ENCODE data around the gene NRP1. TPM values are rescaled to one million over a fixed set of nuclear protein-coding genes. Genes with fewer than 3 reads are reported as not detected.

Gene NRP1
- total RNA-seq, 2 donors from 2014 or later: 23.0 to 37.1 TPM

GRCh38 chr10:33352175-33352574, 17.7 kb upstream of the NRP1 start:
- Histone ChIP-seq H3K9me3 (no peaks in the 10 kb centered on the region), H3K4me1 (replicated peaks) (no peaks in the 10 kb centered on the region), H3K27me3 (replicated peaks; ENCODE audit: insufficient read depth) (peaks cover 2% of the 10 kb centered on the region), H3K36me3 (no peaks in the 10 kb centered on the region), H3K27ac (no peak overlapping the region), H3K4me3 (no peak overlapping the region)
- DNase-seq (ENCODE audit: low spot score): no peak
- WGBS: 86% methylated on average over 3 of the region's 3 CpGs
- TF ChIP-seq CTCF (IDR thresholded peaks at IDR 0.05) (no peak), POLR2AphosphoS5 (IDR thresholded peaks at IDR 0.05) (no peak), POLR2A (IDR thresholded peaks at IDR 0.05) (no peak)
- intact Hi-C loops (cut with DNase I): no loop called here

- Histone ChIP-seq H3K27ac (no peak overlapping the region), H3K9me3 (no peaks in the 10 kb centered on the region), H3K4me3 (no peak overlapping the region), H3K4me1 (replicated peaks) (no peaks in the 10 kb centered on the region), H3K36me3 (no peaks in the 10 kb centered on the region), H3K27me3 (replicated peaks; ENCODE audit: insufficient read depth) (peaks cover 2% of the 10 kb centered on the region)
- DNase-seq (ENCODE audit: low spot score): no peak
- intact Hi-C loops (cut with DNase I): no loop called here
- 43% methylated on average over 2 of the region's 2 CpGs for WGBS
- TF ChIP-seq POLR2AphosphoS5 (IDR thresholded peaks at IDR 0.05) (no peak), CTCF (IDR thresholded peaks at IDR 0.05) (no peak), POLR2A (IDR thresholded peaks at IDR 0.05) (no peak)
These were observed 15.6 kb upstream of the NRP1 start for GRCh38 chr10:33350041-33350440.

GRCh38 chr10:33349268-33349667, 14.8 kb upstream of the NRP1 start:
- H3K9me3 ChIP-seq: no peaks in the 10 kb centered on the region
- no peak overlapping the region for H3K4me3 ChIP-seq
- no peak for TF ChIP-seq POLR2AphosphoS5 (IDR thresholded peaks at IDR 0.05)
- TF ChIP-seq POLR2A (IDR thresholded peaks at IDR 0.05): no peak
- no peak for TF ChIP-seq CTCF (IDR thresholded peaks at IDR 0.05)
- no peak for DNase-seq (ENCODE audit: low spot score)
- no peaks in the 10 kb centered on the region for H3K4me1 ChIP-seq (replicated peaks)
- H3K27me3 ChIP-seq (replicated peaks; ENCODE audit: insufficient read depth): peaks cover 2% of the 10 kb centered on the region
- no peaks in the 10 kb centered on the region for H3K36me3 ChIP-seq
- intact Hi-C loops (cut with DNase I): no loop called here
- H3K27ac ChIP-seq: no peak overlapping the region

- Histone ChIP-seq H3K36me3 (no peaks in the 10 kb centered on the region), H3K4me3 (no peak overlapping the region), H3K27ac (no peak overlapping the region), H3K9me3 (no peaks in the 10 kb centered on the region), H3K4me1 (replicated peaks) (no peaks in the 10 kb centered on the region), H3K27me3 (replicated peaks; ENCODE audit: insufficient read depth) (no peaks in the 10 kb centered on the region)
- intact Hi-C loops (cut with DNase I): no loop called here
- no peak for TF ChIP-seq CTCF (IDR thresholded peaks at IDR 0.05)
- TF ChIP-seq POLR2AphosphoS5 (IDR thresholded peaks at IDR 0.05): no peak
- TF ChIP-seq POLR2A (IDR thresholded peaks at IDR 0.05): no peak
- no peak for DNase-seq (ENCODE audit: low spot score)
- 35% methylated on average over 2 of the region's 2 CpGs for WGBS
These were observed 12.7 kb upstream of the NRP1 start for GRCh38 chr10:33347211-33347610.

- 89% methylated on average over 5 of the region's 5 CpGs for WGBS
- no peak overlapping the region for H3K4me3 ChIP-seq
- no peaks in the 10 kb centered on the region for H3K9me3 ChIP-seq
- intact Hi-C loops (cut with DNase I): no loop called here
- DNase-seq (ENCODE audit: low spot score): no peak
- H3K27me3 ChIP-seq (replicated peaks; ENCODE audit: insufficient read depth): no peaks in the 10 kb centered on the region
- TF ChIP-seq POLR2A (IDR thresholded peaks at IDR 0.05) (no peak), POLR2AphosphoS5 (IDR thresholded peaks at IDR 0.05) (no peak), CTCF (IDR thresholded peaks at IDR 0.05) (no peak)
- H3K36me3 ChIP-seq: no peaks in the 10 kb centered on the region
- no peak overlapping the region for H3K27ac ChIP-seq
- H3K4me1 ChIP-seq (replicated peaks): no peaks in the 10 kb centered on the region
These were observed 10.8 kb upstream of the NRP1 start for GRCh38 chr10:33345236-33345635.
